Gastrocnemius medialis (tissue), 4 donors: Measurements from ENCODE around the gene KCNIP4. TPM values are rescaled to one million over a fixed set of nuclear protein-coding genes. Genes with fewer than 3 reads are reported as not detected.

Experiments used
- ATAC-seq, 2 donors: fragments of 150-250 bp; one replicate each; pipeline ENCODE4 v1.9.1; 2016
- DNase-seq, 2 donors: peaks; one replicate each; pipeline ENCODE4 v3.0.0-alpha.2; 2019
- H3K27ac ChIP-seq, 4 donors: fragments of 200-600 bp; sonication (generic); 1 replicate in 1 of 4; 2 replicates in 3 of 4; pipeline ENCODE4 v1.5.1; 2016 to 2018; ENCODE audit warnings: mild to moderate bottlenecking in 2 of 4, moderate library complexity in 1 of 4
- H3K27me3 ChIP-seq, 3 donors: fragments of 200-600 bp; sonication (generic) in 2 of 3; 1 replicate in 1 of 3; 2 replicates in 2 of 3; pipeline versions ENCODE4 v1.5.1 to v1.6.0; 2016 to 2019; ENCODE audit warnings: mild to moderate bottlenecking in 1 of 3, moderate library complexity in 1 of 3
- H3K36me3 ChIP-seq, 2 donors: fragments of 200-600 bp; sonication (generic) in 1 of 2; one replicate each; pipeline ENCODE4 v1.5.1; 2017 to 2018
- H3K4me1 ChIP-seq, 2 donors: fragments of 200-600 bp; sonication (generic) in 1 of 2; one replicate each; pipeline ENCODE4 v1.5.1; 2016 to 2017; ENCODE audit warnings: mild to moderate bottlenecking in 2 of 2
- H3K4me3 ChIP-seq, 4 donors: fragments of 200-600 bp; sonication (generic) in 3 of 4; 1 replicate in 1 of 4; 2 replicates in 3 of 4; pipeline ENCODE4 v1.5.1; 2016 to 2019; ENCODE audit warnings: mild to moderate bottlenecking in 2 of 4
- H3K9me3 ChIP-seq, 3 donors: fragments of 200-600 bp; sonication (generic) in 2 of 3; 1 replicate in 1 of 3; 2 replicates in 2 of 3; pipeline ENCODE4 v1.5.1; 2016 to 2019
- CTCF ChIP-seq, 5 experiments: fragments of 450-650 bp in 3 of 5; fragments of 200-600 bp in 2 of 5; sonication (generic) in 2 of 5; IDR thresholded peaks in 4 of 5; conservative IDR thresholded peaks in 1 of 5; 1 replicate in 4 of 5; 2 replicates in 1 of 5; pipeline ENCODE4 v1.5.1; 2016 to 2019; ENCODE audit warnings: antibody characterized with exemption in 5 of 5, mild to moderate bottlenecking in 3 of 5, moderate library complexity in 3 of 5
- POLR2A ChIP-seq, 2 donors: fragments of 450-650 bp; IDR thresholded peaks; one replicate each; pipeline ENCODE4 v1.6.1; 2017; ENCODE audit warnings: antibody characterized with exemption in 2 of 2, mild to moderate bottlenecking in 2 of 2, moderate library complexity in 2 of 2
- in situ Hi-C, 4 donors: fragments of 200-750 bp; cut with MboI; loops; one replicate each; pipeline versions ENCODE4 v1.15.0 to v1.8.0; 2017; ENCODE audit warnings: low sequenced_read_pairs in 4 of 4
- intact Hi-C: fragments of 100-400 bp; cut with DNase I; formaldehyde crosslinking; loops from one replicate; pipeline ENCODE4 v1.15.1; 2023; ENCODE audit warnings: low total_unique reads
- total RNA-seq, 4 donors: library from RNA; depleted of rRNA; stranded (reverse); fragments of >200 nt; gene quantifications; one replicate each; pipeline versions ENCODE4 v1.1.0 to v1.2.3, GENCODE V29; 2016

The KCNIP4 gene
- total RNA-seq, 4 donors from 2014 or later = not detected

DNA sequence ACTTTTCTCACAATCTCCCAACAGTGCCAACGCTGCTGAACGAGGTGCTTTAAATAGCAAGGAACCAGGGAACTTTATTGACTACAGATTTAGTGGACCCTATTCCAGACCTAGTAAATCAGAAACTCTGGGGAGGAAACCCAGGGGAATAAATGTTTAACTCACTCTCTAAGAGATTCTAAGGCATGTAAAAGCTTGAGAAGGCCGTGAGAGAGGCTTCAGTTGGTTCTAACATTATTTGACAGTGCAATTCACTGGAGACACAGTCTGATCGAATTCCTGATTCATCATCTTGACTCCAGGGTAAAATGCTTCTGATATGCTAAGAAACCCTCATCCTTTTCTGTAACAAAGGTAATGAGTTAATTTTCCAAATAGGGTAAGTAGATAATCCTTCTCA, 494.4 kb downstream of the KCNIP4 start:
- no peak for DNase-seq
- no peak overlapping the region for H3K4me3 ChIP-seq
- no peaks in the 10 kb centered on the region for H3K27me3 ChIP-seq
- intact Hi-C loops = no loop called here
- no peaks in the 10 kb centered on the region for H3K9me3 ChIP-seq
- TF ChIP-seq POLR2A (IDR thresholded peaks at IDR 0.05) = no peak
- TF ChIP-seq CTCF (IDR thresholded peaks at IDR 0.05 in 4 of 5, conservative IDR thresholded peaks at IDR 0.05 in 1 of 5) = no peak
- no peaks in the 10 kb centered on the region for H3K36me3 ChIP-seq
- in situ Hi-C loops = no loop called here
- H3K27ac ChIP-seq = no peak overlapping the region
- H3K4me1 ChIP-seq = no peaks in the 10 kb centered on the region
- no peak for ATAC-seq

DNA sequence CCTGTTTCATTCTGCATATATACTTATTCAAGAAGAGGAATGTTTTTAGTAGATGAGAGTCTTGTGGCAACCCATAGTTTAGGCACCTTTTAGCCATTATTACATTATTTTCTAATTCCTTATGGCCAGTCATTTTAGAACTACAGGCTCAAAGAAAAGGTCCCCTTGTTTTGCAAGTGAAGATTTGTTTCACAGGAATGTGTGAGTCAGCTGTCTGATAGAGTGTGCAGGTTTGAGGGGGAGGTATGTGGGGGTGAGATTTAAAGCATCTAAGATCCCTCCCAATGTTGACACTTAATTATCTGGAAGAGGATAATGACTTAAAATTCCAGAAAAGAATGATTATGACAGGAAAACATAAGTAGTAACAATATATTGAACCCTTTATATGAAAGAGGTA, 495.6 kb downstream of the KCNIP4 start:
- H3K4me3 ChIP-seq = no peak overlapping the region
- in situ Hi-C loops = no loop called here
- H3K27ac ChIP-seq = no peak overlapping the region
- H3K9me3 ChIP-seq = no peaks in the 10 kb centered on the region
- no peaks in the 10 kb centered on the region for H3K4me1 ChIP-seq
- ATAC-seq = no peak
- no peaks in the 10 kb centered on the region for H3K36me3 ChIP-seq
- TF ChIP-seq POLR2A (IDR thresholded peaks at IDR 0.05) = no peak
- no peak for TF ChIP-seq CTCF (IDR thresholded peaks at IDR 0.05 in 4 of 5, conservative IDR thresholded peaks at IDR 0.05 in 1 of 5)
- intact Hi-C loops = no loop called here
- H3K27me3 ChIP-seq = no peaks in the 10 kb centered on the region
- DNase-seq = no peak

GRCh38 chr4:21451032-21451431, 497.5 kb downstream of the KCNIP4 start:
- no peaks in the 10 kb centered on the region for H3K4me1 ChIP-seq
- in situ Hi-C loops (no loop called here), intact Hi-C loops (no loop called here)
- TF ChIP-seq POLR2A (IDR thresholded peaks at IDR 0.05) (no peak), CTCF (IDR thresholded peaks at IDR 0.05 in 4 of 5, conservative IDR thresholded peaks at IDR 0.05 in 1 of 5) (no peak)
- no peaks in the 10 kb centered on the region for H3K9me3 ChIP-seq
- H3K27me3 ChIP-seq = no peaks in the 10 kb centered on the region
- no peak overlapping the region for H3K27ac ChIP-seq
- H3K4me3 ChIP-seq = no peak overlapping the region
- no peaks in the 10 kb centered on the region for H3K36me3 ChIP-seq
- ATAC-seq (no peak), DNase-seq (no peak)

DNA sequence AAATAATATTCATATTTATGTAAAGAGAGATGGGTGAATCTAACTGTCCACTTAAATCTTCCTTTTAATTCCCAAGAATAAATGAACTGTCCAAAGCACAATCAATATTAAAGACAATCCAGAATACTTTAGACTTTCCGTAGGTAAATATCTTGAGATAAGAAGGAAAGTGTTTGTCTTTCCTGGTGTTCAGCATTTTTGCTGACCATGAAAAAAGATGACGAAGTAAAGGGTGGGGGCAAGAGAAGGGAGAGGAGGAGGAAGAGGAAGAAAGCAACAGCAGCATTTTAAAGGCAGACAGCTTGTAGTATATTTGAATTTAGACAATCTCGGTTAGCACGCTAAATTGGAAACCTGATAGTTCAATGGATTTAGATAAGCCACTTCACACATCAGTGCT, 498.2 kb downstream of the KCNIP4 start:
- Histone ChIP-seq H3K4me1 (no peaks in the 10 kb centered on the region), H3K36me3 (no peaks in the 10 kb centered on the region), H3K4me3 (no peak overlapping the region), H3K27me3 (no peaks in the 10 kb centered on the region), H3K9me3 (no peaks in the 10 kb centered on the region), H3K27ac (no peak overlapping the region)
- DNase-seq (no peak), ATAC-seq (no peak)
- TF ChIP-seq CTCF (IDR thresholded peaks at IDR 0.05 in 4 of 5, conservative IDR thresholded peaks at IDR 0.05 in 1 of 5) = no peak
- no peak for TF ChIP-seq POLR2A (IDR thresholded peaks at IDR 0.05)
- intact Hi-C loops (no loop called here), in situ Hi-C loops (no loop called here)

DNA sequence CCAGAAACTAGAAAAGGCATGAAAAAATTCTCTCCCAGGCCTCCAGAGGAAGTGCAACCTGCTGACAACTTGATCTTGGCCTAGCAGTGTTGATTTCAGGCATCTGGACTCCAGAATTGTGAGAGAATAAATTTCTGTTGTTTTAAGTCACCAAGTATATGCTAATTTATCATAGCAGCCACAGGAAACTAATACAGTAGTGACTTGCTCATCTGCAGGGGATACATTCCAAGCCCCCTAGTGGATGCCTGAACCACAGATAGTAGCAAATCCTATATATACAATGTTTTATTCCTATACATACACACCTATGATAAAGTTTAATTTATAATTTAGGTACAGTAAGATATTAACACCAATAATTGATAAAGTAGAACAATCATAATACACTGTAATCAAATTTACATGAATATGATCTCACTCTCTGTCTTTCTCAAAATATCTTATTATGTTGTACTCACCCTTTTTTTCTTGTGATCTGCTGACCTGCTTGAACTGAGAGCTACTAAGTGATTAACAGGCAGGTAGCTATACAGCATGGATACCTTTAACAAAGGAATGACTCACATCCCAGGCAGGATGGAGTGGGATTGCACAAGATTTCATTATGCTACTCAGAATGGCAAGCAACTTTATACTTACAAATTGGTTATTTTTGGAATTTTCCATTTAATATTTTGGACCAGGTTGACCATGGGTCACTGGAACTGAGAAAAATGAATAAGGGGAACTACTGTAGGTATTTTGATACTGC, 501.1 kb downstream of the KCNIP4 start:
- Histone ChIP-seq H3K4me3 (no peak overlapping the region), H3K4me1 (no peaks in the 10 kb centered on the region), H3K9me3 (no peaks in the 10 kb centered on the region), H3K27me3 (no peaks in the 10 kb centered on the region), H3K27ac (no peak overlapping the region), H3K36me3 (no peaks in the 10 kb centered on the region)
- intact Hi-C loops (no loop called here), in situ Hi-C loops (no loop called here)
- TF ChIP-seq POLR2A (IDR thresholded peaks at IDR 0.05) = no peak
- TF ChIP-seq CTCF (IDR thresholded peaks at IDR 0.05 in 4 of 5, conservative IDR thresholded peaks at IDR 0.05 in 1 of 5) = no peak
- ATAC-seq (no peak), DNase-seq (no peak)
